Urinary bladder (tissue), 4 donors: ENCODE results near the gene SETD3. TPM values are rescaled to one million over a fixed set of nuclear protein-coding genes. Genes with fewer than 3 reads are reported as not detected.

Source experiments
- DNase-seq: peaks from one replicate; pipeline ENCODE4 v3.0.0-alpha.2; 2015; ENCODE audit errors: extremely low spot score
- H3K27ac ChIP-seq: one replicate; pipeline ENCODE4 v1.5.1; 2013; ENCODE audit warnings: low read depth, mild to moderate bottlenecking, moderate library complexity
- H3K36me3 ChIP-seq: one replicate; pipeline ENCODE4 v1.6.1; 2013; ENCODE audit warnings: mild to moderate bottlenecking, moderate library complexity; ENCODE audit not compliant: insufficient read depth
- H3K4me1 ChIP-seq: one replicate; pipeline ENCODE4 v1.6.1; 2013; ENCODE audit warnings: mild to moderate bottlenecking, moderate library complexity; ENCODE audit not compliant: insufficient read depth
- H3K4me3 ChIP-seq: one replicate; pipeline ENCODE4 v1.5.1; 2013; ENCODE audit warnings: low read depth, low read length
- WGBS: extraction: QIAGEN DNeasy Blood & Tissue Kit; methylation state at CpG from one replicate; pipeline ENCODE4 v1.1.7; 2013; 5-methylcytosine and 5-hydroxymethylcytosine counted together
- polyA plus RNA-seq: library from polyadenylated mRNA; stranded (reverse); fragments of 200-250 nt; gene quantifications from one replicate; pipeline ENCODE4 v1.2.3, GENCODE V29; 2013
- total RNA-seq: library from RNA; depleted of rRNA; stranded (reverse); fragments of >200 nt; gene quantifications from one replicate; pipeline ENCODE4 v1.2.3, GENCODE V29; 2014
- donor health status: healthy with polysubstance abuse.
- donor health status: healthy.

SETD3 gene
- total and polyA plus RNA-seq, 2 donors, result 68.6 to 72.1 TPM

DNA sequence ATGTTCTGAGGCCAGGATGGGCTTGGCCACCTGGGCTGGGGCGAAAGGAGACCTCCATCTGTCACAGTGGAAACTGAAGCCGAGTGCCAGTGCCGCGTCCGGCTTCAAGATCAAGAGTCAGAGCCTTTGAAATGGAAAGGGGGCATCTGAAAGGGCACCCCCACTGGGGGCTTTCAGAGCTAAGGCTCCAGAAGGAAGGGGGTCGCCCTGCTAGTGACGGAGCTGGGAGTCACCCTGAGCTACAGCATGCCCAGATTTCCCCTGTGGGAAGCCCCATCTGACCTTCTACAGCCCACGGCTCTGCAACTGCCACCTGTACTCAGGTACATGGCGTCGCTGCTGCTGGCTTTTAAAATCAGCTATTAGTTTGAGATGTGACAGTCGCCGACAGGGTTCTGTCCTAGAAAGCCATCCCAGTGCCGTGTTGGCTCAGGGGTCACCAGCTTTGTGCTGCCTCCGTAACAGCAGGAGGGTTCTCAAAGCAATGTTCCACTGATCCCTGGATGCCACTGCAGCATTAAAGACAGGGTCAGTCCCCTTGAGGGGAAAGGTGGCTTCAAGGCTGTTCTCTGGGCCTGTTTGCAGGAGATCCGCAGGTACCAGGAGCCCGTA, 32.0 kb upstream of the SETD3 start:
- 88% methylated on average over 16 of the region's 16 CpGs for WGBS
- no peak overlapping the region for H3K27ac ChIP-seq
- H3K36me3 ChIP-seq, result no peaks in the 10 kb centered on the region
- DNase-seq, result no peak
- no peaks in the 10 kb centered on the region for H3K4me1 ChIP-seq
- no peak overlapping the region for H3K4me3 ChIP-seq

DNA sequence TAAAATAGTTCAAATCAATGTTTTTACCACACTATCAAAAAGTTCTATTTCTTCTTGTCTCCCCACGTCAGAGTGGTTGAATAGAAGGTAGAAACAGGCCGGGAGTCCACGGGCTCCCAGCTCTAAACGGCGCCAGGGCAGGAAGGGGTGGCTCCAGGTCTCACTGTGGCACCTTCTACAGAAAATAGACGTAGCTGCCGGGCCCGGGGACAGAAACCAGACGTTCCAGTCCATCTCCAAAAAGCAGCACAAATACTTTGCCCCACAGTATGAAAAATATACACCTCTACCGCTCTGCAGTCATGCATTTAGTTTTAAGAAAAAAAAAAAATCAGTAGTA, 31.4 kb upstream of the SETD3 start:
- no peak overlapping the region for H3K27ac ChIP-seq
- DNase-seq, result no peak
- 69% methylated on average over 10 of the region's 10 CpGs for WGBS
- no peaks in the 10 kb centered on the region for H3K36me3 ChIP-seq
- H3K4me1 ChIP-seq, result no peaks in the 10 kb centered on the region
- no peak overlapping the region for H3K4me3 ChIP-seq

DNA sequence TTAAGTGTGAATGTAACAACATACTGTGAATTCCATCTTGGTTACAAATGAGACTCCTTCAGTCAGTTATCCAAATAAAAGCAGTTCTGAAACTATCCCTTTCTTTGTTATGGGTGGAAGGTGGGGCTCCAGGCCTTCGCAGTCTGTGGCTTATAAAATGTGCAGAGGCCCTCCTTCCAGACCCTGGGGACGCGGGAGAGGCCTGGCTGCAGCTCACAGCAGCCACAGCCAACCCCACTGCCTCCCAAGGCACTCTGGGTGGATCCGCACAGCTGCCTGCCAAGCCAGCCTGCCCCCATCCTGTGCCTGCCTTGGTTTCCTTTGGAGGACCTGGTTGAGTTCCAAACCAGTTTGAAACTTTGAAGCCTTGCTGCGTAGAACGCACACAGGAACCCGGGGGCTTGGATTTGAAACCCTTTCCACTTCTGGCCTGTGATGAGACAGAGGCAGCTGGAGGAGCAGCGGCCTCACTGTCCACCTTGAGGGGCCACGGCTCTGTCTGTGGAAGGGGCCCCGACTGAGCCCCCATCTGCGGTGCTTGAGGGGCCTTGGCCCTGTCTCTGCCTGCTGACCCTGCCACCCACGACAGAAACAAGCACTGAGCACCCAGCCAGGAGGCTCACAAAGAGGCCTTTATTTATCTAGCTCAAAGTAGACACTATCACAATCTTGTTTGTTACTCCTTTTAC, 30.9 kb upstream of the SETD3 start:
- Histone ChIP-seq H3K36me3 (no peaks in the 10 kb centered on the region), H3K4me3 (no peak overlapping the region), H3K27ac (no peak overlapping the region), H3K4me1 (no peaks in the 10 kb centered on the region)
- WGBS, result 56% methylated on average over 12 of the region's 12 CpGs
- DNase-seq, result no peak

DNA sequence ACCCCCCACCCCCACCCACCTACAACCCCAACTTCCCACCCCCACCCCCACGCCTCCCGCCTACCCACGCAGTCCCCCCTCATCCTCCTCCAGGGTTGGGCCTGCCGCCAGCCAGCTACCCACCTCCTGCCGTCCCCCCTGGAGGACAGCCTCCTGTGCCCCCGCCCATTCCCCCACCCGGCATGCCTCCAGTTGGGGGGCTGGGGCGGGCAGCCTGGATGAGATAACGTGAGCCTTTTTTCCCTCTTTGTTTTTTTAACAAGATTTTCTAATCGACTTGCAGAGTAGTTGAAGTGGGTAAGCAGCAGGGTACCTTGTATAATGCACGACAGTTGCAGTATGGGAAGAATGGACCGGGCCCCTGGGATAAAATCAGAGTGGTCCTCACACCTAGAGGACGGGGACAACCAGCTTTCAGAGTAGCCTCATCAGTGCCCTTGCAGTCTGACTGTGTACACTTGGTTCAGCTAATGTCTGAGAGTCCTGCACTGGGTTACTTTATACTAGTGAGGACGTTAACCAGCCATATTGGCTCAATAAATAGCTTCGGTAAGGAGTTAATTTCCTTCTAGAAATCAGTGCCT, 30.0 kb upstream of the SETD3 start:
- Histone ChIP-seq H3K36me3 (no peaks in the 10 kb centered on the region), H3K27ac (no peak overlapping the region), H3K4me1 (no peaks in the 10 kb centered on the region), H3K4me3 (no peak overlapping the region)
- DNase-seq, result no peak
- 61% methylated on average over 15 of the region's 15 CpGs for WGBS

DNA sequence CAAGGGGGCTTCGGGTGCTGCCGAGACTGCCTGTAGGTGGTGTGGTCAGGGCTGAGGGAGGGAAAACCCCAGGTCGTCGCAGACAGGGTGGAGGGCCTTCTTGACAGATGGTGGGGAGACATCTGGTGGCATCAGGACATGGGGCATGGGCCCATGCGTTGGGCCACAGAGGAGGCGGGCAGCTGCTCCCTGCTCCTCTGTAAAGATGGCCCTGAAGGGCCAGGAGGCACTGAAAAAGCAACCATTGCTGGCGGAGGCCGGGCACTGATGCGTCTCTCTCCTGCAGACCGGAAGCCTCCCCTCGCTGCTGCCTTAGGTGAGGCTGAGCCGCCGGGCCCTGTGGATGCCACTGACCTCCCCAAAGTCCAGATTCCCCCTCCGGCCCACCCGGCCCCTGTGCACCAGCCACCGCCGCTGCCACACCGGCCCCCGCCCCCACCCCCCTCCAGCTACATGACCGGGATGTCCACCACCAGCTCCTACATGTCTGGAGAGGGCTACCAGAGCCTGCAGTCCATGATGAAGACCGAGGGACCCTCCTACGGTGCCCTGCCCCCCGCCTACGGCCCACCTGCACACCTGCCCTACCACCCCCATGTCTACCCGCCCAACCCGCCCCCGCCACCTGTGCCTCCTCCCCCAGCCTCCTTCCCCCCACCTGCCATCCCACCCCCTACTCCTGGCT, 29.4 kb upstream of the SETD3 start:
- H3K36me3 ChIP-seq, result no peaks in the 10 kb centered on the region
- WGBS, result 89% methylated on average over 27 of the region's 27 CpGs
- H3K4me1 ChIP-seq, result no peaks in the 10 kb centered on the region
- no peak overlapping the region for H3K4me3 ChIP-seq
- no peak overlapping the region for H3K27ac ChIP-seq
- no peak for DNase-seq

- DNase-seq, result no peak
- no peaks in the 10 kb centered on the region for H3K4me1 ChIP-seq
- no peaks in the 10 kb centered on the region for H3K36me3 ChIP-seq
- no peak overlapping the region for H3K27ac ChIP-seq
- no peak overlapping the region for H3K4me3 ChIP-seq
- WGBS, result 79% methylated on average over 23 of the region's 23 CpGs
Measured at GRCh38 chr14:99508896-99509629, 28.4 kb upstream of the SETD3 start.

DNA sequence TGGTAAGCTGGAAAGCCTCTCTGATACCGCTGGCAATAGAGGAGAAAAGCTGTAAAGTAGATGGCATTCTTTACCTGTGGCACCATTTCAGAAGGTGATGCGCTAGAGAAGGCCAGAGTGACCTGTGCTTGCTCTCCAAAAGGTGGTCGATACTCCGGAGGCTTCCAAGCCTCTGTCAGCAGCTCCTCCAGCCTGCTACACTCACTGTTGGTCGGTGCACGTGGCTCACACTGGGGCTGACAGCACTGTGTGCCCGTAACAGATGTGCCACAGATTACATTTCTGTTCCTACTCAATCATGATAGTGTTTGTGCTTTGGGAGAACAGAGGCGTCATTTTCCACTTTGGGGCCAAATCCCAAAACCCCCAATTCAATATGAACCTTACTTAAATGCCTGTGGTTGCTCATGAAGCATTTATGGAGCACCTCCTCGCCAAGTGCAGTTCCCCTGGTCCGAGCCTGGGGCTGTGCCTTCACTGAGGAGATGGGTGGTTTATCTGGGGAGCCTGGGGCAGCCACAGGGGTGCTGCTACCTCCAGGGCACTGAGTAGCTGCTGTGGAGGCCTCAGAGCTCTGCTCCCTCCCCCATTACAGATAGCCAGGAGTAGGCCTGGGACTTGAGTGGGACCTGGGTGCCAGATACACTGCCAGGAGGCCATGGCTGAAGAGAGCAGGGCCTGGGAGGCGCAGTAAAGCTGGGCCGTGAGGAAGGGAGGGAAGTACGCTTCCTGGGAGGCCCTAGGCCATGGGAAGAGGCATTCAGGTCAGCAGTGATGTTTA, 27.4 kb upstream of the SETD3 start:
- WGBS, result 91% methylated on average over 13 of the region's 13 CpGs
- H3K4me1 ChIP-seq, result no peaks in the 10 kb centered on the region
- H3K27ac ChIP-seq, result no peak overlapping the region
- H3K4me3 ChIP-seq, result no peak overlapping the region
- no peaks in the 10 kb centered on the region for H3K36me3 ChIP-seq
- DNase-seq, result no peak

DNA sequence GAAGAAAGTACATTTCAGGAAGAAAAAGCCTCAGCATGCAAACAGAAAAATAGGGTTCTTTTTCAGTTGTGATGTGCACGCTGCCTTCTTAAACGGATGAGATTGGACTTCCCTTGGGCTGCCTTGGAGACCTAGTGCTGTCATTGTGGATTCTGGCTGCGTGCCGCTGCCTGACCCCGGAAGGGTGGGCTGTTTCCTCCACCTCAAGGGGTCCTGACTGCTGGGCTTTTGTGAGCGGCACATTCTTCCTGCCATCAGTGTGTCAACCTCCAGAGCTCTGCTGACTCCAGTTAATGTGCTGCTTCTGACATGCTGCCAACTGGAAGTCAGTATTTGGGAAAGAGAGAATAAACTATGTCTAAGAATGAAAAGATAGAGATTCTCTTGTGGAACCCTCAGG, 25.6 kb upstream of the SETD3 start:
- peaks cover 3% of the 10 kb centered on the region for H3K36me3 ChIP-seq
- no peaks in the 10 kb centered on the region for H3K4me1 ChIP-seq
- no peak for DNase-seq
- H3K27ac ChIP-seq, result no peak overlapping the region
- WGBS, result 92% methylated on average over 6 of the region's 6 CpGs
- no peak overlapping the region for H3K4me3 ChIP-seq

GRCh38 chr14:99505089-99505488, 24.4 kb upstream of the SETD3 start:
- peaks cover 3% of the 10 kb centered on the region for H3K36me3 ChIP-seq

GRCh38 chr14:99503848-99504453, 23.3 kb upstream of the SETD3 start:
- WGBS, result 93% methylated on average over 4 of the region's 4 CpGs
- no peak overlapping the region for H3K4me3 ChIP-seq
- no peaks in the 10 kb centered on the region for H3K4me1 ChIP-seq
- H3K36me3 ChIP-seq, result peaks cover 3% of the 10 kb centered on the region
- no peak for DNase-seq
- H3K27ac ChIP-seq, result no peak overlapping the region

More at GRCh38 chr14:99505089-99505488, 24.4 kb upstream of the SETD3 start:
- Histone ChIP-seq H3K27ac (no peak overlapping the region), H3K4me3 (no peak overlapping the region), H3K4me1 (no peaks in the 10 kb centered on the region)
- DNase-seq, result no peak
- 90% methylated on average over 5 of the region's 5 CpGs for WGBS

- Histone ChIP-seq H3K4me1 (no peaks in the 10 kb centered on the region), H3K36me3 (peaks cover 3% of the 10 kb centered on the region), H3K4me3 (no peak overlapping the region), H3K27ac (no peak overlapping the region)
- WGBS, result 75% methylated on average over 14 of the region's 14 CpGs
- DNase-seq, result no peak
Measured at GRCh38 chr14:99502989-99503421, 22.3 kb upstream of the SETD3 start.

DNA sequence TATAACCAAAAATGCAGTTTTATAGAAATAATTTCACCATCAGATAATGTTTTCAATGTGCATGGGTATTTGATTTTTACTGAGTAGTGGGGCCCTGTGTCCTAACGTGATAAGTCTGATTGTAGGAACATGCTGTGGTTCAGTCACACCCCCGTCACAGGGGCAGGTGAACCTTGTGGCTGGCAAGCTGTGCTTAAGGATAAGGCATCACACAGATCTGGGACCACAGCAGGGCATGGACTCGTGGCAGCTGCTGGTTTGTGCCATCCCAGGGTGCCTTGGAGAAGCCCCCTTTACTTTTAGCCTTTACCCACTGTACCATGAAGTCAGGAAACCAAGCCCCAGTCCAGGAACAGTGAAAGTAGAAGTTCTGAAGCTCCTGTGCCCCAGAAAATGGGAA, 17.2 kb upstream of the SETD3 start:
- H3K4me1 ChIP-seq, result no peaks in the 10 kb centered on the region
- no peak for DNase-seq
- H3K36me3 ChIP-seq, result peaks cover 4% of the 10 kb centered on the region
- H3K4me3 ChIP-seq, result no peak overlapping the region
- H3K27ac ChIP-seq, result no peak overlapping the region
- 91% methylated on average over 3 of the region's 3 CpGs for WGBS
